Measurements from ENCODE around the gene CTRB2. TPM values are rescaled to one million over a fixed set of nuclear protein-coding genes. Genes with fewer than 3 reads are reported as not detected.

Gene CTRB2
- polyA plus RNA-seq, 3 donors: not detected

DNA sequence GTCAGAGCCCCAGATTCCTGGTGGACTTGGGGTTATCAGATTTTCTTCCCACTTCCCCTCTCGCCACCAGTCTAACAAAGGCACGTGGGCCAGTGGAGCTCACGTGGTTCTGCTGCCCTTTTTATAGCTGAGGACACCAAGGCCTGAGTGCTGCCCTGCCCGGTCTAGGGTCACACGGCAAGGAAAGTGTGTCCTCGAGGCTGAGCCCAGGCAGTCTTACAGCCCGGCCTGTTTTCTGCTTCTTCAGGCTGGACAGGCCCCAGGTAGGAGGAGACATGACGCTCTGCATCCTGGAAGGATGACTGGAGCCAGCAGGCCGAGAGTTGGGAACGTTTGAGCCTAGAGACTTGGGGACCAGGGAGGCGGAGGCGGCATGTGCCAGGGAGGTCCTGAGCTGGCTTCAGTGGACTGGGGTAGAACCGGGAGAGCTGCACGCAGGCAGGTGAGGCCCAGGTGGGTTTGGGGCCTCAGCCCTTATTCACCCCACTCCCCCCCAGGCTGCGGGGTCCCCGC lies 15.4 kb upstream of the CTRB2 start:
- Histone ChIP-seq H3K4me1 (ENCODE audit: control insufficient read depth in 1 of 2, insufficient read depth in 2 of 2, low read length in 2 of 2) (no peaks in the 10 kb centered on the region), H4K20me1 (ENCODE audit: insufficient read depth, low read length) (no peaks in the 10 kb centered on the region), H3K4me3 (replicated peaks in 1 of 3; ENCODE audit: low read depth in 2 of 3, low read length in 3 of 3) (no peak overlapping the region), H3K9ac (ENCODE audit: insufficient read depth, low read length, poor library complexity, severe bottlenecking) (no peak overlapping the region), H3K27me3 (ENCODE audit: control insufficient read depth in 2 of 2, insufficient read depth in 2 of 2, low read length in 2 of 2) (peaks cover 0 to 29% of the 10 kb centered on the region in 2 donors), H2AFZ (ENCODE audit: insufficient read depth, low read depth, low read length, poor library complexity, severe bottlenecking) (no peak overlapping the region), H3K4me2 (replicated peaks; ENCODE audit: extremely low read depth, low read length, poor library complexity, severe bottlenecking) (no peak overlapping the region), H3K79me2 (ENCODE audit: insufficient read depth, low read length) (no peaks in the 10 kb centered on the region), H3K9me3 (replicated peaks in 1 of 2; ENCODE audit: control insufficient read depth in 1 of 2, insufficient read depth in 1 of 2, low read length in 2 of 2) (no peaks in the 10 kb centered on the region), H3K27ac (ENCODE audit: low read depth in 1 of 2, low read length in 2 of 2) (no peak overlapping the region), H3K36me3 (replicated peaks in 1 of 2; ENCODE audit: control insufficient read depth in 1 of 2, insufficient read depth in 2 of 2, low read length in 2 of 2) (no peaks in the 10 kb centered on the region)
- Mint-ChIP-seq H3K4me3 (peak overlapping the region in 1 of 2 donors; percentile 59), H3K9me3 (peaks cover 0 to 4% (median 0%) of the 10 kb centered on the region in 7 donors), H3K27me3 (ENCODE audit: low read depth in 3 of 3) (peaks cover 20 to 66% (median 43%) of the 10 kb centered on the region in 3 donors), H3K4me1 (peaks cover 8% of the 10 kb centered on the region), H3K36me3 (no peaks in the 10 kb centered on the region), H3K27ac (no peak overlapping the region)
- no peak for DNase-seq
- TF ChIP-seq, protein P1, sequence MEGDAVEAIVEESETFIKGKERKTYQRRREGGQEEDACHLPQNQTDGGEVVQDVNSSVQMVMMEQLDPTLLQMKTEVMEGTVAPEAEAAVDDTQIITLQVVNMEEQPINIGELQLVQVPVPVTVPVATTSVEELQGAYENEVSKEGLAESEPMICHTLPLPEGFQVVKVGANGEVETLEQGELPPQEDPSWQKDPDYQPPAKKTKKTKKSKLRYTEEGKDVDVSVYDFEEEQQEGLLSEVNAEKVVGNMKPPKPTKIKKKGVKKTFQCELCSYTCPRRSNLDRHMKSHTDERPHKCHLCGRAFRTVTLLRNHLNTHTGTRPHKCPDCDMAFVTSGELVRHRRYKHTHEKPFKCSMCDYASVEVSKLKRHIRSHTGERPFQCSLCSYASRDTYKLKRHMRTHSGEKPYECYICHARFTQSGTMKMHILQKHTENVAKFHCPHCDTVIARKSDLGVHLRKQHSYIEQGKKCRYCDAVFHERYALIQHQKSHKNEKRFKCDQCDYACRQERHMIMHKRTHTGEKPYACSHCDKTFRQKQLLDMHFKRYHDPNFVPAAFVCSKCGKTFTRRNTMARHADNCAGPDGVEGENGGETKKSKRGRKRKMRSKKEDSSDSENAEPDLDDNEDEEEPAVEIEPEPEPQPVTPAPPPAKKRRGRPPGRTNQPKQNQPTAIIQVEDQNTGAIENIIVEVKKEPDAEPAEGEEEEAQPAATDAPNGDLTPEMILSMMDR (IDR thresholded peaks at IDR 0.05): no peak
- intact Hi-C loops (cut with micrococcal nuclease): no loop called here
- 77% methylated on average over 9 of the region's 16 CpGs for WGBS (ENCODE audit: insufficient coverage)

DNA sequence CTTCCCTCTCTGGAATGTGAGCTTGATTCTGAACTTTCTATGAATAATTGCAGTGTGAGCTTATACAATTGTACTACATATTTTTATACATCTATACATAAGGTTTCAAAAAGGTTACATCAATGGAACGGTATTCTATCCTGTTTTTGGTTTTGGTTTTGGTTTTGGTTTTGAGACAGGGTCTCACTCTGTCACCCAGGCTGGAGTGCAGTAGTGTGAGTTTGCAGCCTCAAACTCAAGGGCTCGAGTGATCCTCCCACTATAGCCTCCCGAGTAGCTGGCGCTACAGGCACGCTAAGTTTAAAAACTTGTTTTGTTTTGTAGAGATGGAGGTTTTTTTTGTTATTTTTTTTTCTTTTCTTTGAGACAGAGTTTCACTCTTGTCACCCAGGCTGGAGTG lies 12.9 kb upstream of the CTRB2 start:
- Mint-ChIP-seq H3K36me3 (no peaks in the 10 kb centered on the region), H3K9me3 (peaks cover 0 to 3% (median 0%) of the 10 kb centered on the region in 7 donors), H3K27ac (no peak overlapping the region), H3K4me3 (peak overlapping the region; percentile 58 to 79), H3K27me3 (ENCODE audit: low read depth in 3 of 3) (peaks cover 19 to 58% (median 37%) of the 10 kb centered on the region in 3 donors), H3K4me1 (peaks cover 8% of the 10 kb centered on the region)
- intact Hi-C loops (cut with micrococcal nuclease): no loop called here
- no peak overlapping the region for H3K4me3 ChIP-seq (replicated peaks in 1 of 3; ENCODE audit: low read depth in 2 of 3, low read length in 3 of 3)
- H3K9ac ChIP-seq (ENCODE audit: insufficient read depth, low read length, poor library complexity, severe bottlenecking): no peak overlapping the region
- no peaks in the 10 kb centered on the region for H4K20me1 ChIP-seq (ENCODE audit: insufficient read depth, low read length)
- H3K27ac ChIP-seq (ENCODE audit: low read depth in 1 of 2, low read length in 2 of 2): no peak overlapping the region
- WGBS (ENCODE audit: insufficient coverage): no CpG with 5 or more reads among the region's 5 CpGs
- H2AFZ ChIP-seq (ENCODE audit: insufficient read depth, low read depth, low read length, poor library complexity, severe bottlenecking): peak overlapping the region; percentile 21
- peak overlapping the region; percentile 14 for H3K4me2 ChIP-seq (replicated peaks; ENCODE audit: extremely low read depth, low read length, poor library complexity, severe bottlenecking)
- DNase-seq: no peak
- TF ChIP-seq, protein P1 (IDR thresholded peaks at IDR 0.05): no peak
- H3K36me3 ChIP-seq (replicated peaks in 1 of 2; ENCODE audit: control insufficient read depth in 1 of 2, insufficient read depth in 2 of 2, low read length in 2 of 2): no peaks in the 10 kb centered on the region
- H3K27me3 ChIP-seq (ENCODE audit: control insufficient read depth in 2 of 2, insufficient read depth in 2 of 2, low read length in 2 of 2): peaks cover 0 to 19% of the 10 kb centered on the region in 2 donors
- H3K9me3 ChIP-seq (replicated peaks in 1 of 2; ENCODE audit: control insufficient read depth in 1 of 2, insufficient read depth in 1 of 2, low read length in 2 of 2): no peaks in the 10 kb centered on the region
- no peaks in the 10 kb centered on the region for H3K79me2 ChIP-seq (ENCODE audit: insufficient read depth, low read length)
- H3K4me1 ChIP-seq (ENCODE audit: control insufficient read depth in 1 of 2, insufficient read depth in 2 of 2, low read length in 2 of 2): no peaks in the 10 kb centered on the region

Measured in CD14-positive monocyte (primary cell).